ENCODE results near the gene LAMC2. TPM values are rescaled to one million over a fixed set of nuclear protein-coding genes. Genes with fewer than 3 reads are reported as not detected.

Gene LAMC2
- polyA plus RNA-seq, 10 donors = 1.6 to 6.2 (median 2.9) TPM

DNA sequence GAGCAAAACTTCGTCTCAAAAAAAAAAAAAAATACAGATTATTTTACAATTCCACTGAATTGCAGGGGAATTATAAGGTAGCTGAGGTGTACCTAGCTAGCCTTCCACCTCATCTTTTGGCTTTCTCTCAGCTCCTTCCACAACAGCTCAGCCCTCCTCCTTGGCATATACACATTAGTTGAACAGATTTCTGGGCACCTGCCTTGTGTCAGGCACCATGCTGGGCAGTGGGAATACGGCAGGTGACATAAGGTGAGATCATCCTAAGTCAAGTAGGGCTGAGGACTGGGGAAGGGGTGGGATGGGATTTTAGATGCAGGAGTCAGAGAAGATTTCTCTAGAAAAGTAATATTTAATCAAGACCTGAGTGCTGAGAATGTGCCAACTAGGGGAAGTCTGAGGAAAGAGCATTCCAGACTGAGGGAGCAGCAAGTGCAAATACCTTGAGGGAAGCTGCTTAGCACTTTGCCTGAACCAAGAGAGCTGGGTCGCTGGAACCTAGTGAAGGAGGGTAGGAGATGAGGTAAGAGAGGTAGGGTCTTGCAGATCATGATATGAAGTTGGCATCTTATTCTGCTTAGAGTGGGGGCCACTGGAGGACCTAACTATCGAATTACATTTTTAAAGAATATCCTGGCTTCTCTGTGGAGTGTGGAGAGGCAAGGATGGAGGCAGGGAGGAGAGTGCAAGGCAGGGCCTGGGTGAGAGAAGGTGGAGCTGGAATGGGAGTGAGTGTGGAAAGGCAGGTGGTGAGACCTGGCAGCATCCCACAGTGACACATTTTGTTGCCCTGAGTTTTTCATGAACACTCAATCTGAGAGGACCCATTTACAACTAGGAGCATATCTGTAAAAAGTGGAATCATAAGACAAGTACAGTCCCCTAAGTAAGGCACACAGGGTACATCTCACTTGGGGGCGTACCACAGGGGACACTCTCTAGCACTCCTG lies 28.2 kb downstream of the LAMC2 start:
- no peak for DNase-seq

DNA sequence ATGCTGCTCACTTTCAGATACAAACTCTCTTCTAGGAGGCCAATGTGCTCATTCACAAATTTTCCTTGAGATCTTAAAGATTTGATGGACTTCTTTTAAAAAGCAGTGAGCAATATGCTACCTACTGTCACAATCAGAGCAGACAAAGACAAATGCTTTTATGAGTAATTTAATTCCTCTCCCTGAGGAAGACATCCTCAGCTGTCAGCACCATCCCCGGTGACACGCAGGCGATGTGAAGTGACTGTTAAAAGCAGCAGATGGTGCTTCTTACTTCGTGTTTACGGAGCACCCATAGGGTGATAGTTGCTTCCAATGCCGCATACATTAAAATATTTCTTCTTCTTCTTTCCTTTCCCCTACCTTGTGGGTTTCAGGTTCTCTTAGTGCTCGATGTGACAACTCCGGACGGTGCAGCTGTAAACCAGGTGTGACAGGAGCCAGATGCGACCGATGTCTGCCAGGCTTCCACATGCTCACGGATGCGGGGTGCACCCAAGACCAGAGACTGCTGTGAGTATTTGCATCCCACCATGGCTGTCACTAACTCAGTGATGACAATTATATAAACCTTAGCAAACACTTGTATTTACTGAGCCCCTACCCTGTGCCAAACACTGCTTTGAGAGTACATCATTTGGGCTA lies 29.1 kb downstream of the LAMC2 start:
- DNase-seq = no peak

DNA sequence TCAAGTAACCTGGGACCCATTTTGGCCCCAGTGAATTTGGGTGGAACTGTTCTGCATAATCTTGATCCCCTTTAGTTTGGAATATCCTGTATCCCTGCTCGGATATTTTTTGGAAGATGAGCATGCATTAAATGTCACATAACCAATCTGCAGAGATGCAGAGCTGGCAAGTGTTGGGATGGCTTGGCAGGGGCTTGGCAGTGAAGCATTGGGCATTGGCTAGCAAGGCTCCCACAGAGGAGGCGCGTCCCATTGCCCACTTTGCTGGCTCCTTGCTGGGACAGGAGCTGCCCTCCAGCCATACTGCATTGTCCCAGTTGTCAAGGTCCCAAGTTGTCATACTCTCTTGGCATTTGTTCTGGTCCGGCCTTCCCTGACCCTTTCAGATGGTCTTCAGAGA lies 29.9 kb downstream of the LAMC2 start:
- DNase-seq = no peak

DNA sequence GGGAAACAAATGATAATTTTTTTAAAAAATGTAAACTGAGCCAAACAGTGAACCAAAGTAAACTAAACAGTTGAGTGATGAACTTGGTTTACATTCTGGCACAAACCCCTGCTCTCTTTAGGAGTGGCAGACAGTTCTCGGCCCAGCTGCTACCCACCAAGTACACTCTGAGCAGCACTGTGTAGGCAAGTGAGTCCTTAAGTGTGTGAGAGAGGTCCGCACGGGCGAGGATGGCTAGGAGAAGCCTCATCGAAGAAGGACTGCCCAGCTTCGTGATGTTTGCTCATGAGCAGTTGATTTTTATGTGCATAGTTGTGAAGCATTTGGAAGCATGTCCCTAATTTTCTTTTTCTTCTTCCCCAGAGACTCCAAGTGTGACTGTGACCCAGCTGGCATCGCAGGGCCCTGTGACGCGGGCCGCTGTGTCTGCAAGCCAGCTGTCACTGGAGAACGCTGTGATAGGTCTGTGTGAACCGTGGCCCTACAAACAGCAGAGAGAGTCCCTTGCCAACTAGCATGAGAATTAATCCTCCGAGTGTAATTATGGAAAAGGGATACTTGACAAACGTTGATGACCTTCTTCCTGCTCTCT lies 32.1 kb downstream of the LAMC2 start:
- peak in 1 of 3 donors; percentile 82 for DNase-seq

DNA sequence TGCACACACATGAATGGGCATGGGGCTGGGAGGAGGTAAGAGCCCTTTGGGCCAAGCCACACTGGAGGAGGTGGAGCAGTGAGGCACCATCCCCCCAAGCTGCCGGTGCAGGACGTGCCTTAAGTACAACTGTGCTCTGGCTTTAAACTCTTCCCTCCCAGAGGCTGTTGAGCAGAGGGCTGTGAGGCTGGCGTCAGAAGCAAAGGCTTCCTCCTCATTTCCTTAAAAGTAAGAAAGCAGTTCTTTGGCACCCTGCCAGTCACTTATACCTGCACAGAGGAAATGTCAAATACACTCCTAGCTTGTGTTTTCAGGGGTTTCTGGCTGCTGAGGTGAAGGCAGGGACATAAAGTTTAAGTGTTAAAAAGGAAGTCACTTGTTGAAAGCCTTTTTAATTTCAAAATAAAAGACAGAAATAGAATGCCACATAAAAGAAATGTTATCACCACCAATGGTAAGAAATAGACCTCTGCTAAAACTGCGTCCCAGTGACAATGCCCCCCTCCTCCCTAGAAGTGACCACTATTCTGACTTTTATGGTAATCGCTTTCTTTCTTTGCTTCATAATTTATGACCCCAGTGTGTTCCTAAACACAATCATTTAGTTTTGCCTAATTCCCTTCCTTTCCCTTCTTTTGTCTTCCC lies 33.0 kb downstream of the LAMC2 start:
- peak in 1 of 3 donors; percentile 74 for DNase-seq

DNA sequence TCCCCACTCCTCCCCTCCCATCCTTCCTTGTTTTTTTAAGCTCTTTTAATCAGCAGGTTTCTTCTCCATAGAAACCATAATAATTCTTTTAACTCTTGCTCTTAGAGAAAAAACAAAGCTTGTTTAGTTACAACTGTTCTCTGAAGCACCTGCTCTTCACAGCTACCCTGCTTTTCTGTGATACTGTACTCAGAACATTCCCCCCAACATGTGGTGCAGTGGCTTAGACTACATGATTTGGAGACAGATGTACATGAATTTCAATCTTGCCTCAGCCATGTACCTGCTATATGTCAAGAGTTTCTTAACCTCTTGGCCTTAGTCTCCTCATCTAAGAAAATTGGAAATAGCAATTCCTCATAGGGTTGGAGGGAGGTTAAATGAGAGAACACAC lies 33.5 kb downstream of the LAMC2 start:
- DNase-seq = no peak

DNA sequence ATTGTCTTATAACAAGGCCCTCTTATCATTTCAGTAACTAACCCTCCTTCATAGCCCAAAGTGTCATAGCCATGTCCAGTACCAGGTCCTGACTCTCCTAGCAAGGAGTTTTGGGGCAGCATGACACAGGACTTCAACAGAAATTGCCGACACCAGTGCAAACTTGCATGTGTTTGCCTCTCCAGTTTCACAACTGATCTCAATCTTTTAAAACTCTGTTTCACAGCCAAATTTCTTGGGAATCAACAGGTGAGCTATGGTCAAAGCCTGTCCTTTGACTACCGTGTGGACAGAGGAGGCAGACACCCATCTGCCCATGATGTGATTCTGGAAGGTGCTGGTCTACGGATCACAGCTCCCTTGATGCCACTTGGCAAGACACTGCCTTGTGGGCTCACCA lies 36.8 kb downstream of the LAMC2 start:
- no peak for DNase-seq

DNA sequence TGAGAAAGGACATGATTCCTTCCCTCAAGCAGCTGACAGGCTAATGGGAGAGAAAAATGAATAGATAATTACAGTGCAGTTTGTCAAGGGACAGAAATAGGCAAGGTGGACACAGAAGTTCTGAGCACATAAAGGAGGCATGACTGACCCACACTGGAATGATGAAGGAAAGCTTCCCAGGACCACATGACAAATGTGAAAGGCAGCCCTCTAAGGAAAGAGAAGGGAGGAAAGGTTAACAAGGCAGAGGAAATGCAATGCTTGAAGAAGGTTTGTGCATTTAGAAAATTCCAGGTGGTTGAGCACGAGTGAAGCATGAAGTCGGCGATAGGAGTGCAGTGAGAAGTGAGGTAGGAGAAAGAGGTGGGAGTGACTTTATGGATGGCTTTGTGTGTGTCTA lies 37.4 kb downstream of the LAMC2 start:
- no peak for DNase-seq

GRCh38 chr1:183226361-183226760 lies 40.3 kb downstream of the LAMC2 start:
- no peak for DNase-seq

DNA sequence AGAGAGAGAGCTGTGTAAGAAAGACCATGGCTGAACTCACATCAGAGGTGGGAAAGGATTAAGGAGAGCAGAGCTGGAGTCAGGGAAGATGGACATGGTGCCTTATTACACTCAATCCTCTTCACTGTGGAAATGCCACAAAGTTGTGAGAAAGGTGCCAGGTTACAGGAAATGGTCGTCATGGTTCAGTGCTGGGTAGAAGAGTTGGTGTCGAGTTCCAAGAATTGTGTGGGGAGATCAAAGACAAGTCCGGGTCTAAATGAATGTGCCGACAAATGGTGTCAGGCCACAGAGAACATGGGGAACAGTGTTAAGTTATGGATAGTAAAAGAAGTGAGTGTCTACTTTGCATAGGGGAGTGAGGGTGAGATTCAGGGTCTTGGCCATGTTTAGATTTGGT lies 40.9 kb downstream of the LAMC2 start:
- no peak for DNase-seq

GRCh38 chr1:183227422-183228346 lies 41.6 kb downstream of the LAMC2 start:
- peak in 1 of 3 donors; percentile 37 for DNase-seq

DNA sequence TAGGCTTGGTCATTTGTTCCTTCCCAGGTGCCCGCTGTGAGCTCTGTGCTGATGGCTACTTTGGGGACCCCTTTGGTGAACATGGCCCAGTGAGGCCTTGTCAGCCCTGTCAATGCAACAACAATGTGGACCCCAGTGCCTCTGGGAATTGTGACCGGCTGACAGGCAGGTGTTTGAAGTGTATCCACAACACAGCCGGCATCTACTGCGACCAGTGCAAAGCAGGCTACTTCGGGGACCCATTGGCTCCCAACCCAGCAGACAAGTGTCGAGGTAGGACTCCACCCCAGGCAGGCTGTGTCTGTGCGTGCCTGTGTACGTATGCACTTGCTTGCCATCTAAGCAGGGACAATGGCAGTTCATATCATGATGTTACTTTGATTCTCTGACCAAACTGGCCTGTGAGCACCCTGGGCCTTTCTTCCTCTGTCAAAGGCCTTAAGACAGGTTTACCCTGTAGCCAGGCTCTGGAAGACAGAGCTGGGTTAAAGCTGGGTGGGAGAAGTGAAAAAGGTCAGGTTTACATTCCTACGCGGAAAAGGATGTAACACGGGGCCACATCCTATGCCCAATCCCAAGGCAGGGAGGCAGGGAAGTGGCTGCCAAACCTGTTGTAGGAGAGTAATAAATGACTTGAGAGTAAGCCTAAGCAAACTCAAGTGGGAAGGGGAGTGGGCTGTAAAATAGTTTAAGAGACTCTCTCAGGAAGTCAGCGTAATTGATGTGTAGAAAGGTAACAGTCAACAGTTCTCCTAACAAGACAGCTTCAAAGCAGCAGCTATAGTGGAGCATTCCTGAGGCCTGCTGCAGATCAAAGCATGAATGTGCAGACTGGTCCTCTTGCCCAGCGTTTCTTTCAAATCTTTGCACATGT lies 42.5 kb downstream of the LAMC2 start:
- no peak for DNase-seq

GRCh38 chr1:183230413-183230812 lies 44.3 kb downstream of the LAMC2 start:
- no peak for DNase-seq

GRCh38 chr1:183231545-183231944 lies 45.5 kb downstream of the LAMC2 start:
- no peak for DNase-seq

DNA sequence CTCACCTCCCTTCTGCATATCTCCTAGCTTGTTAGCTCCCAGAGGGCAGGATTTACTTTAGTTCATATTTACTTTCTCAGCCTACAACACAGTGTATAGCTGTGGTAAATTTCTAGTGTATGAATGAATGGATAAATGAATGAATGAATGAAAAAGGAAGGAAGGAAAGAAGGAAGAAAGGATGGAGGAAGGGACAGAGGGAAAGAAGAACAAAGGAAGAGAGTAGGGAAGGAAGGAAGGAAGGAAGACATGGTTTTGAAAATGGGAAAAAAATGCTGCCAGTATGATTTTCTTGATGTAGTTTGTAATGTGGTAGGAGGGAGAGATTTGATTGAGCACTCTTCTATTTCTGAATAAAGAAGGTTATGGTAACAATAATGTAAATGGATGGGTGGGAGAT lies 47.0 kb downstream of the LAMC2 start:
- no peak for DNase-seq

DNA sequence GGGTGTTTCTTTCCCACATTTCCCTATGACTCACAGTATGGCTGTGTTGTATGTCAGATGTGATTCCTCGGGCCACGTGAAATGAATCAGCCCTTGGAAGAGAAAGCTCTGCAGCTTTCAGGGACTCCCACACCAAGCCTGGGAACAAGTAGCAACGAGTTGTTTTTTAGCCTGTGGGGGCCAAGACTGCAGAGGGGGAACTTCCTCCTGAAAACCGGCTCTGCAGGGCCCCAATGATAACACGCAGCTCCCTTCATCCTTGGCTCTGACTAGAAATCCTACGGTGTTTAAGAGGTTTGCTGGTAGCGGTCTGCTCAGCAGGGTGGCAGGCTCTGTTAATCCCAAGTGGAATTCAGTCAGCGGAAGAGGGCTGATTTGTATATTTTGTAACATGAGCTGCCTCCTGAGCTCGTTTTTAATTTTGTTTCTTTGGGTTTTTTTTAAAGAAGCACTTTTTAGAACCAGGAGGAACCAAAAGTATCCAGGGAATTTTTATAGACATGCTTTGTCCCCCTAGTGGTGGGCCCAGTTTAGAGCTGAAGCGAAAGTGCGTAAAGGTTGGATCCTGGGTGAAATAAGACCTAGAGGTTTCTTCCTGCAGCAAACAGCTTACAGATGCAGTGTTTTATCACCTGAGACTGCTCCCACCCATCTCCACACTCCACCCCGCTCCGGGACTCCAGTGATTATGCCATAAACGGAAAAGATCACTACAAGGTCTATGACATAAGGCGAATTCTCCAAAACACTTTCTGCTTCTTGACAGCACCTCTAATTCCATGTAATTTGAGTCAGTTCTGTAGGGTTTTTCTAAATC lies 48.8 kb downstream of the LAMC2 start:
- peak; percentile 90 to 96 (median 93) for DNase-seq

DNA sequence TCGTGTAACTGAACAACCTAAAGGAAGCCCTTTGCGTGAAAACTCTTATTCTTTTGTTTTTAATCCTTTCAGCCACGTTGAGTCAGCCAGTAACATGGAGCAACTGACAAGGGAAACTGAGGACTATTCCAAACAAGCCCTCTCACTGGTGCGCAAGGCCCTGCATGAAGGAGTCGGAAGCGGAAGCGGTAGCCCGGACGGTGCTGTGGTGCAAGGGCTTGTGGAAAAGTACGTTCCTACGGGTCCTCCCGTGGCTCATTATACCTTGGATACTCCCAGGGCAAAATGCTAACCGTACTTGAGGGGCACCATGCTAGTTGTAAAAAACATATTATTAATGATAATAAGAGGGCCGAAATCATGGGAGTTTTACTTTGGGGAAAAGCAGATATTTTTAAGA lies 49.4 kb downstream of the LAMC2 start:
- no peak for DNase-seq

DNA sequence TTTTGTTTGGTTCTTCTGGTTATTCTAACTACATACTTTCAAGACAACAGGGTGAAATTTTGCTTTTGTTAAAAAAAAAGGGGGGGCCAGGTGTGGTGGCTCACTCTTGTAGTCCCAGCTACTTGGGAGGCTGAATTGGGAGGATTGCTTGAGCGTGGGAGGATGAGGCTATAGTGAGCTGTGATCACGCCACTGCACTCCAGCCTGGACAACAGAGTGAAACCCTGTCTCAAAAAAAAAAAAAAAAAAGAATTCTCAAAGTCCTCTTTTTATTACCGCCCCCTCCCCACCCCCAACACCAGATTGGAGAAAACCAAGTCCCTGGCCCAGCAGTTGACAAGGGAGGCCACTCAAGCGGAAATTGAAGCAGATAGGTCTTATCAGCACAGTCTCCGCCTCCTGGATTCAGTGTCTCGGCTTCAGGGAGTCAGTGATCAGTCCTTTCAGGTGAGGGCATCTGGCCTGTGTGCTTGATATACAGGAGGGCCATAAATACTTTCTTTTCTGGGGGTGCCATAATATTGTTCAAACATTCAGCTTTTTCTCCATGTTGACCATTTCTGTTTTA lies 50.2 kb downstream of the LAMC2 start:
- DNase-seq = no peak

DNA sequence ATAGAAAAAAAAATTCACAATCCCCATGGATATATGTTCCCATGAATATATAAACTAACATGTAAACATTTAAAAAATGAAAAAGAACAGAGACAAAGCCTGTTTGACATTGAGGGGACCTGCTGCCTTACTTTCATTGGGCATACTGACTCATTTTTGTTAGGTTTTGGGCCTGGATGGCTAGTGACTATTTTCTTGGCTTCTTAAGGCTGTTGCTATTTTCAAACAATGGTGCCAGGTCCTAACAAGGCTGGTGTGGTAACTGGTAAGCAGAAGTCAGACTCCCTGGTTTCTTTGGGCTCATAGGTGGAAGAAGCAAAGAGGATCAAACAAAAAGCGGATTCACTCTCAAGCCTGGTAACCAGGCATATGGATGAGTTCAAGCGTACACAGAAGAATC lies 51.0 kb downstream of the LAMC2 start:
- no peak for DNase-seq
